ENCODE results near the gene SPATA12. TPM values are rescaled to one million over a fixed set of nuclear protein-coding genes. Genes with fewer than 3 reads are reported as not detected.

The SPATA12 gene
- total and polyA plus RNA-seq, 2 of the 8 experiments (the other 6 are each of a cell fraction or from before 2014, with no cell fraction given): 0.19 to 0.97 TPM

DNA sequence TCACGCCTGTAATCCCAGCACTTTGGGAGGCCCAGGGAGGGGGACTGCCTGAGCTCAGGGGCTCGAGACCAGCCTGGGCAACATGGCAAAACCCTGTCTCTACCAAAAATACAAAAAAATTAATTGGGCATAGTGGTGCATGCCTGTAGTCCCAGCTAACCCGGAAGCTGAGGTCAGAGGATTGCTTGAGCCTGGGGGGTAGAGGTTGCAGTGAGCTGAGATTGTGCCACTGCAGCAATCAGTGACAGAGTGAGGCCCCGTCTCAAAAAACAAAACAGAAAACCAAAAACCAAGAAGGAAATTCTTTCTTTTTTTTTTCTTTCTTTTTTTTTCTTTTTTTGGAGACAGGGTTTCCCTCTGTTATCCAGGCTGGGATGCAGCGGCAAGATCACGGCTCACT, 3.5 kb downstream of the SPATA12 start (continued):
- TF ChIP-seq CHD7 (IDR thresholded peaks at IDR 0.05; ENCODE audit: insufficient replicate concordance, low read length) (no peak), RNF2 (IDR thresholded peaks at IDR 0.05; ENCODE audit: borderline replicate concordance, low read depth, low read length, missing control alignments, poor library complexity, severe bottlenecking) (no peak), GABPA (IDR thresholded peaks at IDR 0.05; ENCODE audit: borderline replicate concordance, insufficient read depth, low read length) (no peak), CTBP2 (IDR thresholded peaks at IDR 0.05; ENCODE audit: borderline replicate concordance, insufficient read depth, insufficient read length, low read length) (no peak), CTCF (IDR thresholded peaks at IDR 0.05; ENCODE audit: control extremely low read depth in 1 of 3, insufficient read depth in 1 of 3, low read depth in 1 of 3, low read length in 3 of 3) (no peak), JUN (IDR thresholded peaks at IDR 0.05; ENCODE audit: low read depth, low read length) (no peak), ASH2L (IDR thresholded peaks at IDR 0.05; ENCODE audit: low read length) (no peak), POU5F1 (IDR thresholded peaks at IDR 0.05; ENCODE audit: low read depth, low read length) (no peak)
